Right lobe of liver (tissue), 4 donors: ENCODE data around the gene MTMR2.

ENCODE experiments used
- POLR2A ChIP-seq: fragments of 450-650 bp; IDR thresholded peaks from one replicate; pipeline ENCODE4 v1.6.1; 2017; ENCODE audit warnings: antibody characterized with exemption, mild to moderate bottlenecking
- TF ChIP-seq, protein P1 (sequence below), 4 donors: fragments of 200-600 bp in 3 of 4; fragments of 450-650 bp in 1 of 4; IDR thresholded peaks; one replicate each; pipeline versions ENCODE4 v1.5.1 to v1.8.0; 2016 to 2022; ENCODE audit warnings: antibody characterized with exemption in 4 of 4, mild to moderate bottlenecking in 2 of 4
- donor health status: DM: no; HTN: no; CAD: no.
- donor health status: DM: no; HTN: no; CAD: no.
- donor health status: DM: no; HTN: yes; CAD: no.

DNA sequence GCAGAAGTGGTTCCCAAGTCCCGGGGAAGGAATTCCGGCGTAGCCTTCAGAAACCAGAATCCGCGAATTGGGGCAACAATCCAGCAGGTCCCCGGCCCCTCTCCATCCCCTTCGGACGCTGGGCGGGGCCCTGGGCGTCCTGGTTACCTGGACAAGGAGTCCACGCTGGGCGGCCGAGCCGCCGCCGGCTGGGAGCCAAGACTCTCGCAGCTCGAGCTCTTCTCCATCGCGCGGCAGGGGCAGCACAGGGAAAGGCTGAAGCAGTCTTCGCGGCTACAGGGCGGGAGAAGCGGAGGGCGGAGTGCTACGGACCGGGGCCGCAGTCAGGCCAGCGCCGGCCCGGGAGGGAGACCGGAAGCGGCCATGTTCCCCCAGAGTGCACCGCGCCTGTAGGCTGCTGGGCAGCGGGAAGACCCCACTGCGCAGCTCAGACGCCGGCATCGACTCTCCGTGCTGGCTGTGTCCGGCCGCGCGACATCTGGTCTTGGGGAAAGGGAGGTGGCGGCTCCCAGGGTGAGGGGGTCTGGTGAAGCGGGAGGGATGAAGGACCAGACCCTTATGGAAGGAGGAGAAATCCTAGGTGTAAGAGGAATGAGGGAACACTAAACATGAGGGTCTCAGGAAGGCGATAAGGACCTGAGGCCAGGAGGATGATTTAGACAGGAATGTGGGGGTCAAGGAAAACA lies at the start of gene MTMR2:
- TF ChIP-seq, protein P1, sequence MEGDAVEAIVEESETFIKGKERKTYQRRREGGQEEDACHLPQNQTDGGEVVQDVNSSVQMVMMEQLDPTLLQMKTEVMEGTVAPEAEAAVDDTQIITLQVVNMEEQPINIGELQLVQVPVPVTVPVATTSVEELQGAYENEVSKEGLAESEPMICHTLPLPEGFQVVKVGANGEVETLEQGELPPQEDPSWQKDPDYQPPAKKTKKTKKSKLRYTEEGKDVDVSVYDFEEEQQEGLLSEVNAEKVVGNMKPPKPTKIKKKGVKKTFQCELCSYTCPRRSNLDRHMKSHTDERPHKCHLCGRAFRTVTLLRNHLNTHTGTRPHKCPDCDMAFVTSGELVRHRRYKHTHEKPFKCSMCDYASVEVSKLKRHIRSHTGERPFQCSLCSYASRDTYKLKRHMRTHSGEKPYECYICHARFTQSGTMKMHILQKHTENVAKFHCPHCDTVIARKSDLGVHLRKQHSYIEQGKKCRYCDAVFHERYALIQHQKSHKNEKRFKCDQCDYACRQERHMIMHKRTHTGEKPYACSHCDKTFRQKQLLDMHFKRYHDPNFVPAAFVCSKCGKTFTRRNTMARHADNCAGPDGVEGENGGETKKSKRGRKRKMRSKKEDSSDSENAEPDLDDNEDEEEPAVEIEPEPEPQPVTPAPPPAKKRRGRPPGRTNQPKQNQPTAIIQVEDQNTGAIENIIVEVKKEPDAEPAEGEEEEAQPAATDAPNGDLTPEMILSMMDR (IDR thresholded peaks at IDR 0.05) = no peak
- peak; percentile 69 for TF ChIP-seq POLR2A
